Posterior cingulate gyrus (tissue), 11 donors: ENCODE measurements around the gene EIF3F.
A peak's percentile ranks its signal among the peaks of the same experiment; 100 is the strongest.
"Not testable (repeated sequence)": the region's sequence is repeated elsewhere in the genome, so short reads cannot be mapped to it uniquely, and the experiment has no call there.

Source experiments
- DNase-seq, 10 donors: peaks; one replicate each; pipeline versions ENCODE4 v3.0.0 to v3.0.0-alpha.2; 2020 to 2021; ENCODE audit warnings: mixed read lengths in 3 of 10
- intact Hi-C: fragments of 100-400 bp; cut with DNase I; formaldehyde crosslinking; loops from one replicate; pipeline ENCODE4 v1.15.1; 2023

The EIF3F gene

DNA sequence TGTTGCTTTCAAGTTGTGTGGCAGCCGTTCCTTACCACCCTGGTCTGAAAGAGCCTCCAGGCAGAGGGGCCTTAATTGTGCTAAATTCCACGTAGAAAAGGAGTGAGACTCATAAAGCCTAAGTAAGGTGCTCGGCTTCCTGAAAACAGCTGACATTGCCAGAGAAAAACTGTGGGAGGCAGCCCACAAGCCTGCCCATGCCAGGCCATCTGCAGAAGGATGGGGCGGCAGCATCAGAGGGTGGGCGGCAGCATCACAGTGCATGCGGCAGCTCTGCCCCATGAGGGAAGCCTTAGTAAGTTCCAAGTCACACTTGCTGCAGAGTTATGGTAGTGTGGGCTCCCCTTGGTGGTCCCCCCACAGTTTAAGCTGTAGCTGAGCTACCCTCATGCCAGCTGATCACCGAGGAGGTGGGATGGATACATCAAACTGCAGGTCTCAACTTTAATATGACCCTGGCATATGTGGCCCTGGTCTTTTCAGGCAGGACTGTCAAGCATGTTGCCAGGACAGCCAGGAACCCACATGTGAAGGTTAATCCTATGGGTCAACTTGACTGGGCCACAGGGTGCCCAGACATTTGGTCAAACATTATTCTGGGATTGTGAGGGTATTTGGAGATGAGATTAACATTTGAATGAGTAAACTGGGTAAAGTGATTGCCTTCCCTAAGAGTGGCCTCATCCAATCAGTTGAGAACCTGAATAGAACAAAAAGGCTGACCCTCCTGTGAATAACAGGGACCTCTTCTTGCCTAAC is 3.1 kb upstream of the EIF3F start:
- intact Hi-C loops: no loop called here
- DNase-seq: peak in 1 of 10 donors; percentile 8

GRCh38 chr11:7987560-7987883 is 385 bp downstream of the EIF3F start:
- not testable (repeated sequence) for DNase-seq
- intact Hi-C loops: loop anchor here (2.0 kb wide), 1 partner anchor 889 kb away; no protein-coding TSS in a partner anchor

GRCh38 chr11:7994581-7995278 is 7.6 kb downstream of the EIF3F start:
- DNase-seq: no peak
- intact Hi-C loops: no loop called here

DNA sequence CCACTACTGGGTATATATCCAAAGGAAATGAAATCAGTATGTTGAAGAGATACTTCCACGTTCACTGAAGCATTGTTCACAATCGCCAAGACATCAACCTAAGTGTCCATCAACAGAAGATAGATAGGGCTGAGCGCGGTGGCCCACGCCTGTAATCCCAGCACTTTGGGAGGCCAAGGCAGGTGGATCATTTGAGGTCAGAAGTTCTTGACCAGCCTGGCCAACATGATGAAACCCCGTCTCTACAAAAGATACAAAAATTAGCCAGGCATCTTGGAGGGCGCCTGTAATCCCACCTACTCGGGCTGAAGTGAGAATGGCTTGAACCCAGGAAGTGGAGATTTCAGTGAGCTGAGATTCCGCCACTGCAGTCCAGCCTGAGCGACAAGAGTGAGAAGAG is 12.7 kb downstream of the EIF3F start:
- no peak for DNase-seq
- intact Hi-C loops: no loop called here

- DNase-seq: no peak
- intact Hi-C loops: no loop called here
Measured at GRCh38 chr11:8000390-8000789, 13.3 kb downstream of the EIF3F start.

DNA sequence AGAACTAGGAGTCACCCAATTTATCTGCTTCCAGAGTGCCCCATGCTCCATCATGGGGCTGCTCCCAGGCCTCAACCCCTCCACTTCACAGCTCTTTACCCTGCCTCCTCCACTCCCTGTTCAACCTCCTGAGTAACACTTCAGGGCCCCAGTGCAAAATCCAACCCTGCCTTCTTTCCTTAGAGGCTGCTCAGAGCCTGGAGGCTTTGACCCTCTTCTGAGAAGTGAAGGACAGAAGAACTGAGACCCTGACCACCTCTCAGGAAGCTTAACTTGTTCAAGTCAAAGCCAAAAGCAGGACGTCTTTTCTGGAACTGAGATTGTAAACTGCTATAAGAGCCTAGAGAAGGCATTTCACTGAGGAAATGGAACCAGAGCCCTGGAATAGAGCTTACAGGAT is 15.5 kb downstream of the EIF3F start:
- intact Hi-C loops: no loop called here
- no peak for DNase-seq

DNA sequence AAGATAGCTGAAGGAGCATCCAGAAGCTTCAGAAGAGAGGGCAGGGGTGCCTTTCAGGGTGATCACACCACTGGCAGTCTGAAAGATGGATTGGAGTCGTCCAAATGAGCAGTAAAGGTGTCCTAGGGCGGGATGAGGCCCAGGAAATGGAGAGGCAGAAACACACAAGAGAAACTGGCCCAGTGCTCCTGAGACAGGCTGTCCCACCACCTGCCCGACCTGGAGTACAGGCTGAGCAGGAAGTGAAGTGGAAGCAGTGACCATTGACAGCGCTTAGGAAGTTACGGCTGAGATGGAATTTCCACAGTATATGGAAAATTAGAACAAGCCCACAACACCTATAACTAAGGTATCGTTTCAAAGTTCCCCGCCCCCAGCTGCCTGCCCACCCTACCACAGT is 16.1 kb downstream of the EIF3F start:
- intact Hi-C loops: no loop called here
- no peak for DNase-seq

GRCh38 chr11:8004008-8004407 is 16.9 kb downstream of the EIF3F start:
- DNase-seq: no peak
- intact Hi-C loops: no loop called here

GRCh38 chr11:8005556-8005955 is 18.4 kb downstream of the EIF3F start:
- intact Hi-C loops: no loop called here
- DNase-seq: no peak

DNA sequence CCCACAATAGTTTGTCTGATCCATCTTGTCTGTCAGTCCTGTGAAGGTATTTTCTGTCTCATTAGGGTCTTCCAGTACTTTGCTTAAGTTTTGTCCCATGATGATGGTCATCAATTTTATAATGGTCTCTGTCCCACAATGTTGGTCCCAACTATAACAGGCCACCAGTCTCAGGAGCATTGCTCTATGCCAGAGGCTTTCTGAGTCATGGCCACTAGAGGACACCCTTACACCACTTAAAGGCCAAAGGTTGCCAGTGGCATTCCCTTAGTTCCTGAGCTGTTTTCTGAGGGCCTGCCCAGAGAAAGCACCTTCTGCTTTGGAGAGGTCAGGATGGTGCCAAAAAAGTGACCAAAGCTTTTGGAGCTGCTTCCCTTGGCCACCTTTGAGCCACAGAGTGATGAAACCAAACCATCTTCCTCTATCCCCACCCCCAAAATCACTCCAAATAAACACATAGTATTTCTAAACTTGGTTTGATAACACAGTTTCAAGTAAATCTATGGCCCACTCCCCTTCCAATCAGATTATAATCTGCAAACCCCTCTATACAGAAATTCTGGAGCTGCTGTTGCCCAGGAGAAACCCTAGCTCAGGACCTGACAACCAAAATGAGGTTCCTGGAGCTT is 19.3 kb downstream of the EIF3F start:
- intact Hi-C loops: loop anchor here (1.0 kb wide), 1 partner anchor 93 kb away; no protein-coding TSS in a partner anchor
- peak in 6 of 10 donors; percentile 46 to 87 (median 61) for DNase-seq

DNA sequence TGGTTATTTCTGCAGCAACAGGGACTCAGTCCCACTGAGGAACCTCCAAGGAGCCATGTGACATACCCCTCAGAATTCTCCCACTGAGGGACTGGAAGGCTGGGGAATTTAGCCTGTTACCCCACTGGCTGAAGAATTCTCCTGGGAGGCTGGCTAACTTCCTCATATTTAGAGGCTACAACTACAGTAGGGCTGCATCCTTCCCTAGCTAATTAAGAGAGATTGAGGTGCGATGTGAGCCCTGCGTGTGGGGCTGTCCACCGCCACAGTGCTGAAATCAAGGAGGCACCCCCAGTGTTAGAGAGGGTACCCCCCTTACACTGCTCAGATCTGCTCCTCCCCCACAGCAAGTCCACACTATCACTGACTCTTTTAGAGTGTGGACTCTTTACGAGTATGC is 21.1 kb downstream of the EIF3F start:
- DNase-seq: no peak
- intact Hi-C loops: no loop called here

- intact Hi-C loops: no loop called here
- DNase-seq: no peak
Measured at GRCh38 chr11:8009856-8010255, 22.7 kb downstream of the EIF3F start.

DNA sequence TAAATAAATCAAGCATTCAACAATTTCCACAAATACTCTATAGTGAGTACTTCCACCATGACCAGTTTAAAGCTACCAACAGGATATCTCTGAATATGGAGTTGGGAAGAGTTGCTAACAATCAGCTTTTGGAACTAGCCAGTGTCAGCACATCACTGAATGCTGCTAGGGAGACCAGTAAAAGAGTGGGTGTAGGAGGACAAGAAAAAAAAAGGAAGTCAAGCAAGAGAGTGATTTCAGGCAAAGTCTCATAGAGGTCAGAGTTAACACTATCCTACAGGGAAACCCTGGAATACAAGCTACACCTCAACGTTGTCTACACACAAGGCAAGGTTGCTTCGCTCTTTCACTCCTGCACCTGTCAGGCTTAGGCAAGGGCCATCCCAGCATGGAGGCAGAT is 24.2 kb downstream of the EIF3F start:
- DNase-seq: no peak
- intact Hi-C loops: no loop called here

DNA sequence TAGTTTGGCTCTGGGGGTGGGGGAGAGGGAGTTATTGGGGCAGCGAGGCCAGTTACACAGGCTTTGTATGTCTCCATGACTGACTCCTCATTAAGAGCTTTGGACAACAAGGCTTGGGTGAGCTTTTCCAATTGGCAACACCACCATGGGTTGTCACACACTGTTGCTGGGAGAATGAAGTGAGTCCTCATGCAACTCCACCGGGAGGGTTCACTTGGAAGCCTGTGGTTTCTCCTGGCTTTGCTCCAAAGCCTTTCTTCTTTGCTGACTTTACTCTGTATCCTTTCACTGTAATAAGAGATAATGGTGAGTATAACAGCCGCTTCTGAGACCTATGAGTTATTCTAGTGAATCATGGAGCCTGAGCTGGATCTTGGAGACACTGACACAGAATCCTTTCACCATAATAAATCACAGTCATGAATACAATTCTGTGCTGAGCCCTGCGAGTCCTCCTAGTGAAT is 24.9 kb downstream of the EIF3F start:
- intact Hi-C loops: no loop called here
- no peak for DNase-seq

DNA sequence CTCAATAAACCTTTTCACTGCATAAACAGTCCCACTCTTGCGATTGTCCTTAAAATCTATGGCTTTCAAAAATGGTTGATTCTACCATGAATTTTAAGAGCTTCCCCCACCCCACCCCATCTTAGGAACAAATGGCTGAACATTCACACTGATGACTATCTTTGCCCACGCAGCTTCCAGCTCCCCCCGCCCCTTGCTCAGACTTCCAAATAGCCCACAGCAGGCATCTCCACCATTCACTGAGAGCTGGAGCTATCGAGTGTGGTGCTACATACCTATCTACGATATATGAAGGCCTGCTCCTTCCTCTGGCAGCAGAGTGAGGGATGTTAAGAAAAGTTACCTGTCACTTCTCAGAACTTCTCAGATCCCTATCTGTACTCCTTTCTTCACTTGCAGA is 26.7 kb downstream of the EIF3F start:
- DNase-seq: no peak
- intact Hi-C loops: no loop called here

DNA sequence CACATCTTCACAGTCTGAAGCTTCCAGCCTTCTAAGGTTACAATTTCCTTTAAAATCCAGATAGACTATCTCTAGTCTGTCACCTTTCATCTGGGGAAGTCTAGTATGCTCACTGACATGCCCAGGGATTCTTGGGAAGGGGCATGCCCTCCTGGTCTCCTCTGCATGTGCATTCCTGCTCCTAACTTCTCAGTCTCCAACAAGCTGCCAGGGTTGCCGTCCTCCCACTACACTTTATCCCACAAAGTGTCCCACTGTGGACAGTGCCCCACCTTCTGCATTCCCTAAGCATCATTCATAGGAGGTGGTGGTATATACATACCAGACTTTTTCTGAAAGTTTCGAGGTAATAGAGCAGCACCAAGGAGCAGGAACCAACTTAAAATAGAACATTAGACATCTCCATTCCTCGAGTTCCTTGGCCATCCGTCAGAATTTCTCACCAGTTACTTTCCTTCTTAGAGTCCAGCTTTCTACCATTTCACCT is 28.7 kb downstream of the EIF3F start:
- DNase-seq: no peak
- intact Hi-C loops: no loop called here

GRCh38 chr11:8016440-8016839 is 29.3 kb downstream of the EIF3F start:
- intact Hi-C loops: no loop called here

GRCh38 chr11:8017071-8017470 is 29.9 kb downstream of the EIF3F start:
- DNase-seq: no peak
- intact Hi-C loops: no loop called here

More at GRCh38 chr11:8016440-8016839, 29.3 kb downstream of the EIF3F start:
- no peak for DNase-seq

DNA sequence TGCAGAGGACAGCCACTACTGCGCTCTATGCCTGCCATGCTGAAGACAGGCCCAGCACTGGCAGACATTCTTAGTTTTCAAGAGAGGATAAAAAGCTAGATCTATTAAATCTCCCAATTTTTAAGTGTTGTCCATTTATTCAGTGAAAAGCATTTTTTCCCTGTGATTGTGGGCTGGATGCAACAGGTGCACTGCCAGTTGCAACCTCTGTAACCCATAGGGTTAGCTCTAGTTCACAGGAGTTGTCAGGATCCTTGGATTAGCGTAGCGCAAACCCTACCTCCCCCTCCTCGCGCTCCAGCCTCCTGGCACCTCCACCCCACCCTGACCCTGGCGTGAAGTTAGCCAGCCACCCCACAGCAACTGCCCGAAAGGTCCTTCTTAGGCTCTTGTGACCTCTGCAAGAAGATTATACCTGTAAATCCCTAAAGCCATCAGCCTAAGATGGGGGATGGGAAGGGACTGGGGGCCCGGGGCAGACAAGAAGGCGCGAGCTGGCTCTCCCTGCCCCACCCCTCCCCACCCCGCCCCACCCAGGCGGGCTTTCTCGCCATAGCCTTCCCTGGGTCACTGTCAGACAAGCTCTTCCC is 30.9 kb downstream of the EIF3F start:
- intact Hi-C loops: no loop called here
- DNase-seq: no peak

GRCh38 chr11:8018484-8019313 is 31.6 kb downstream of the EIF3F start:
- peak; percentile 45 to 95 (median 74) for DNase-seq
- intact Hi-C loops: no loop called here
